Ovary (tissue), 9 donors: ENCODE measurements around the gene QRICH1. TPM values are rescaled to one million over a fixed set of nuclear protein-coding genes. Genes with fewer than 3 reads are reported as not detected.

Experiments used
- DNase-seq, 5 donors: peaks; one replicate each; pipeline ENCODE4 v3.0.0-alpha.2; 2019 to 2020
- H3K27ac ChIP-seq, 2 donors: fragments of 200-600 bp; one replicate each; pipeline versions ENCODE4 v1.5.1 to v1.8.0; 2019 to 2022
- H3K27me3 ChIP-seq: fragments of 200-600 bp; one replicate; pipeline ENCODE4 v1.8.0; 2022
- H3K36me3 ChIP-seq: fragments of 200-600 bp; sonication (generic); one replicate; pipeline ENCODE4 v1.5.1; 2019
- H3K4me1 ChIP-seq: one replicate; pipeline ENCODE4 v1.8.1; 2013; ENCODE audit warnings: mild to moderate bottlenecking, moderate library complexity; ENCODE audit not compliant: insufficient read depth
- H3K4me3 ChIP-seq: fragments of 200-600 bp; sonication (generic); one replicate; pipeline ENCODE4 v1.5.1; 2017
- H3K9me3 ChIP-seq, 2 donors: fragments of 200-600 bp in 1 of 2; sonication (generic) in 1 of 2; one replicate each; pipeline versions ENCODE4 v1.5.1 to v1.8.1; 2013 to 2019; ENCODE audit warnings: mild to moderate bottlenecking in 1 of 2, moderate library complexity in 1 of 2
- EP300 ChIP-seq: sonication (generic); formaldehyde crosslinking; IDR thresholded peaks from one replicate; pipeline ENCODE4 v1.6.1; 2017; ENCODE audit warnings: antibody characterized with exemption
- POLR2A ChIP-seq: fragments of 450-650 bp; IDR thresholded peaks from one replicate; pipeline ENCODE4 v1.6.1; 2017; ENCODE audit warnings: antibody characterized with exemption, mild to moderate bottlenecking, moderate library complexity
- WGBS, 3 donors: extraction: QIAGEN DNeasy Blood & Tissue Kit in 1 of 3; methylation state at CpG; one replicate each; pipeline versions ENCODE4 v1.1.5 to v1.1.7; 2013 to 2017; 5-methylcytosine and 5-hydroxymethylcytosine counted together
- intact Hi-C, 4 donors: fragments of 100-400 bp; cut with DNase I; formaldehyde crosslinking; loops; one replicate each; pipeline versions ENCODE4 v1.11.0 to v1.15.1; 2022 to 2023
- polyA plus RNA-seq, 2 donors: library from polyadenylated mRNA; stranded (reverse); fragments of 200-250 nt in 1 of 2; fragments of 350-450 nt in 1 of 2; fragmentation: Illumina TruSeq in 1 of 2; extraction: RNeasy Lipid Tissue Mini Kit (QIAGEN cat#74804) in 1 of 2; gene quantifications; one replicate each; pipeline ENCODE4 v1.2.3, GENCODE V29; 2013 to 2014
- total RNA-seq, 7 donors: library from RNA; depleted of rRNA in 2 of 7; stranded (reverse); fragments of >200 nt in 2 of 7; fragmentation: NEBNext Ultra II Directional in 3 of 7; extraction: Animal tissue kit (Norgen Biotek cat#: 25700) in 3 of 7; gene quantifications; one replicate each; pipeline versions ENCODE4 v1.1.0 to v1.2.4, GENCODE V29; 2016 to 2023
- TF ChIP-seq, protein P1 (sequence below), 3 donors: fragments of 450-650 bp in 2 of 3; fragments of 200-600 bp in 1 of 3; IDR thresholded peaks; one replicate each; pipeline versions ENCODE4 v1.5.1 to v1.8.0; 2016 to 2022; ENCODE audit warnings: antibody characterized with exemption in 3 of 3, mild to moderate bottlenecking in 1 of 3
- donor health status: DM: no; HTN: no; CAD: no; lungs with moderate emphysema.
- donor health status: DM: no; HTN: no; CAD: no.
- donor health status: Bipolar disorder and iron deficiency.
- donor health status: DM: yes; HTN: yes; CAD: no.
- donor health status: DM: no; HTN: no; CAD: no.
- donor health status: DM: yes; HTN: yes; CAD: no.

Gene QRICH1
- total and polyA plus RNA-seq, 9 donors = 46.2 to 104 (median 82.8) TPM

- DNase-seq = no peak
- no peaks in the 10 kb centered on the region for H3K36me3 ChIP-seq
- intact Hi-C loops = no loop called here
- no peaks in the 10 kb centered on the region for H3K4me1 ChIP-seq
- no peaks in the 10 kb centered on the region for H3K9me3 ChIP-seq
- no peak for TF ChIP-seq POLR2A
- TF ChIP-seq, protein P1, sequence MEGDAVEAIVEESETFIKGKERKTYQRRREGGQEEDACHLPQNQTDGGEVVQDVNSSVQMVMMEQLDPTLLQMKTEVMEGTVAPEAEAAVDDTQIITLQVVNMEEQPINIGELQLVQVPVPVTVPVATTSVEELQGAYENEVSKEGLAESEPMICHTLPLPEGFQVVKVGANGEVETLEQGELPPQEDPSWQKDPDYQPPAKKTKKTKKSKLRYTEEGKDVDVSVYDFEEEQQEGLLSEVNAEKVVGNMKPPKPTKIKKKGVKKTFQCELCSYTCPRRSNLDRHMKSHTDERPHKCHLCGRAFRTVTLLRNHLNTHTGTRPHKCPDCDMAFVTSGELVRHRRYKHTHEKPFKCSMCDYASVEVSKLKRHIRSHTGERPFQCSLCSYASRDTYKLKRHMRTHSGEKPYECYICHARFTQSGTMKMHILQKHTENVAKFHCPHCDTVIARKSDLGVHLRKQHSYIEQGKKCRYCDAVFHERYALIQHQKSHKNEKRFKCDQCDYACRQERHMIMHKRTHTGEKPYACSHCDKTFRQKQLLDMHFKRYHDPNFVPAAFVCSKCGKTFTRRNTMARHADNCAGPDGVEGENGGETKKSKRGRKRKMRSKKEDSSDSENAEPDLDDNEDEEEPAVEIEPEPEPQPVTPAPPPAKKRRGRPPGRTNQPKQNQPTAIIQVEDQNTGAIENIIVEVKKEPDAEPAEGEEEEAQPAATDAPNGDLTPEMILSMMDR (IDR thresholded peaks at IDR 0.05) = no peak
- no peak for TF ChIP-seq EP300
- no peaks in the 10 kb centered on the region for H3K27me3 ChIP-seq
- no peak overlapping the region for H3K27ac ChIP-seq
- H3K4me3 ChIP-seq = no peak overlapping the region
- 95 to 100% (median 95%) methylated on average over 1 of the region's 1 CpG for WGBS, 3 donors
These were observed 40.3 kb downstream of the QRICH1 start for GRCh38 chr3:49053543-49053942.

DNA sequence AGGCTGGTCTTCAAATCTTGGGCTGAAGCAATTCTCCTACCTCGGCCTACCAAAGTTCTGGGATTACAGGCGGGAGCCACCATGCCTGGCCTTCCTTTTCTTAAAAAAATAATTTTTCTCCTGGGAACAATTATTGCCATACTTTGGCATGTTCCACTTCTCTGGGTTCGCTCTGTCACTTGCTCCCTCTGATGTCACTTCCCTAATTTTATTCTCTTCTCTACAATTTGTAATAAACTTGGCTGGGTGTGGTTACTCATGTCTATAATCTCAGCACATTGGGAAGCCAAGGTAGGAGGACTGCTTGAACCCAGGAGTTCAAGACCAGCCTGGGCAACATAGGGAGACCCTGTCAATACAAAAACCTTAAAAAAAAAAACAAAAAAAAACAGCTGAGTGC lies 58.6 kb downstream of the QRICH1 start:
- H3K9me3 ChIP-seq = no peaks in the 10 kb centered on the region
- TF ChIP-seq, protein P1 (IDR thresholded peaks at IDR 0.05) = no peak
- no peak for TF ChIP-seq EP300
- no peak for TF ChIP-seq POLR2A
- H3K36me3 ChIP-seq = no peaks in the 10 kb centered on the region
- peaks cover 2% of the 10 kb centered on the region for H3K4me1 ChIP-seq
- no peak overlapping the region for H3K4me3 ChIP-seq
- DNase-seq = no peak
- no peaks in the 10 kb centered on the region for H3K27me3 ChIP-seq
- no peak overlapping the region for H3K27ac ChIP-seq
- WGBS, 3 donors = 94 to 95% (median 95%) methylated on average over 3 of the region's 3 CpGs
- intact Hi-C loops = no loop called here

- Histone ChIP-seq H3K27me3 (no peaks in the 10 kb centered on the region), H3K4me1 (peaks cover 2% of the 10 kb centered on the region), H3K9me3 (no peaks in the 10 kb centered on the region), H3K27ac (no peak overlapping the region), H3K36me3 (no peaks in the 10 kb centered on the region), H3K4me3 (no peak overlapping the region)
- 82 to 91% (median 84%) methylated on average over 2 of the region's 2 CpGs for WGBS, 3 donors
- DNase-seq = no peak
- intact Hi-C loops = loop anchor here in 1 of 4 donors (5.0 kb wide), 1 partner anchor 58 kb away; the partner anchor contains the start of gene QRICH1
- TF ChIP-seq, protein P1 (IDR thresholded peaks at IDR 0.05) = no peak
- TF ChIP-seq EP300 = no peak
- no peak for TF ChIP-seq POLR2A
These were observed 59.2 kb downstream of the QRICH1 start for GRCh38 chr3:49034650-49035049.

DNA sequence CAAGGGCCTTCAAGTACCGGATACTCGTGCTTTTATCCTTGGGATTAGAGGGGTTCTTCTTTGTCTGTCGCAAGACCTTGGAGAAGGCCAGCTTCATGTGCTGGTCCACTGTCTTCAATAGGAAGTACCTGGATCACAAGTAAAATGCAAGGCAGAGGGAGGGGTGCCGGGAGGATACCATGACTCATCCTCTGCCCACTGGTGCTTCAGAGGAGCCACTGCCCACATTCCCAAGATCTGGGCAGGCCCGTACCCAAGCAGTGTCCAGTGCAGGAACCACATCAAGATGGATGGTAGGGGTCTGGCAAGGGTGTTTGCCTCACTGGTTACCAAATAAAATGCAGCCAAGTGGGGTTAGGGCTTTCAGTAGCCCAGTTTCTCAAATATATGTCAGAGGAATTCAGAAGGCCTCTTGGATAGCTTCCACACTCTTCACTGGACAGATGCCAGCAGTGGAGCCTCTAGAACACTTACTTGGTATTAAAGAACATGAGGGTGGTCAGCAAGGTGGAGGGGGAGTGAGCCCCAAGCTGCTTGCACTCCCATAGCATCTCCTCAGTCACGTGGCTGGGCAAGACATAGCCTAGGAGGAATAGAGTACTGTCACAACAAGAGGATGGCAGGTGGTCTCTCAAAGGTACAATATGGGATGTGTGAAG lies 61.1 kb downstream of the QRICH1 start:
- no peak for DNase-seq
- H3K36me3 ChIP-seq = no peaks in the 10 kb centered on the region
- H3K4me3 ChIP-seq = no peak overlapping the region
- H3K9me3 ChIP-seq = no peaks in the 10 kb centered on the region
- 68 to 83% (median 79%) methylated on average over 6 of the region's 6 CpGs for WGBS, 3 donors
- intact Hi-C loops = loop anchor here in 1 of 4 donors (5.0 kb wide), 1 partner anchor 60 kb away; the partner anchor contains the start of gene QRICH1
- no peak overlapping the region for H3K27ac ChIP-seq
- no peak for TF ChIP-seq POLR2A
- TF ChIP-seq EP300 = no peak
- TF ChIP-seq, protein P1 (IDR thresholded peaks at IDR 0.05) = no peak
- H3K27me3 ChIP-seq = no peaks in the 10 kb centered on the region
- peaks cover 2% of the 10 kb centered on the region for H3K4me1 ChIP-seq
